OCI-LY7 (cell line): Measurements from ENCODE around the gene CACNA1H.

Experiments
- CTCF ChIP-seq: fragments of 200-600 bp; sonication (generic); conservative IDR thresholded peaks from 2 replicates; pipeline ENCODE4 v1.5.1; 2014; ENCODE audit warnings: mild to moderate bottlenecking, antibody characterized with exemption, low read length, moderate library complexity, mixed read lengths
- EZH2phosphoT487 ChIP-seq: fragments of 200-600 bp; sonication (generic); IDR thresholded peaks from 2 replicates; pipeline ENCODE4 v1.6.1; 2018; ENCODE audit warnings: low read depth, borderline replicate concordance, mild to moderate bottlenecking, mixed run types, antibody characterized with exemption, low read length, moderate library complexity, mixed read lengths

DNA sequence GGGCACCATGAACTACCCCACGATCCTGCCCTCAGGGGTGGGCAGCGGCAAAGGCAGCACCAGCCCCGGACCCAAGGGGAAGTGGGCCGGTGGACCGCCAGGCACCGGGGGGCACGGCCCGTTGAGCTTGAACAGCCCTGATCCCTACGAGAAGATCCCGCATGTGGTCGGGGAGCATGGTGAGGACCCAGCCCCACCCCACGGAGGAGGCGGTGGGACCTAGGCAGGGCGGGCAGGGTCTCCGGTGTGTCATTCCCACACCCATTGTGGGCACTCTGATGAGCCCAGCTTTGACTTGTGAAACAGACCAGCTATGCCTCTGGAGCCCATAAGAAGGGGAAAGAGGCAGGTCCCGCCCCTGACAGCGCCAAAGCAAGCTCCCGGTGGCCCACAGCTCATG, 49.4 kb downstream of the CACNA1H start:
- TF ChIP-seq CTCF (no peak), EZH2phosphoT487 (no peak)
